H1 (cell line): ENCODE results near the gene COPZ2. TPM values are rescaled to one million over a fixed set of nuclear protein-coding genes. Genes with fewer than 3 reads are reported as not detected.

Experiments used
- ASH2L ChIP-seq: fragments of 200-600, 300-600 bp; sonication (generic); IDR thresholded peaks from one replicate; pipeline ENCODE4 v1.7.1; 2017; ENCODE audit warnings: low read length
- CBX8 ChIP-seq: fragments of 300-800, 300-1000 bp; sonication (generic); IDR thresholded peaks from 2 replicates; pipeline ENCODE4 v1.7.1; 2016; ENCODE audit warnings: low read depth, low read length, borderline replicate concordance
- CHD1 ChIP-seq: IDR thresholded peaks from 2 replicates; pipeline ENCODE4 v1.6.1; 2012; ENCODE audit warnings: low read depth, low read length, improper control_type of control experiment
- EZH2 ChIP-seq: fragments of 200-600 bp; sonication (generic); IDR thresholded peaks from 2 replicates; pipeline ENCODE4 v1.7.1; 2012; ENCODE audit warnings: low read depth, mild to moderate bottlenecking, moderate library complexity, low read length, inconsistent platforms; ENCODE audit not compliant: severe bottlenecking
- SIN3A ChIP-seq, 2 experiments: IDR thresholded peaks in 1 of 2; conservative IDR thresholded peaks in 1 of 2; 2 replicates each; pipeline ENCODE4 v1.6.1; 2011 to 2012; ENCODE audit warnings: low read length in 2 of 2, improper control_type of control experiment in 1 of 2, low read depth in 1 of 2, mild to moderate bottlenecking in 1 of 2
- TAF7 ChIP-seq: optimal IDR thresholded peaks from 2 replicates; pipeline ENCODE3; 2011; ENCODE audit warnings: low read depth, mild to moderate bottlenecking, inconsistent platforms, low read length, moderate library complexity, borderline replicate concordance
- polyA plus RNA-seq, 7 experiments: library from polyadenylated mRNA; depleted of rRNA in 3 of 7; stranded (reverse) in 5 of 7; unstranded in 2 of 7; fragments of >200 nt in 5 of 7; fragments of 200-250 nt in 2 of 7; gene quantifications; 1 replicate in 5 of 7; 2 replicates in 1 of 7; 4 replicates in 1 of 7; pipeline versions ENCODE4 v1.2.1 to v1.2.3, GENCODE V29; 2011 to 2013; ENCODE audit warnings: missing spikeins in 2 of 7, mixed read lengths in 2 of 7
- total RNA-seq: library from RNA; stranded (reverse); fragmentation: NEBNext Ultra II Directional; extraction: Animal tissue kit (Norgen Biotek cat#: 25700); gene quantifications from 2 replicates; pipeline ENCODE4 v1.2.1, GENCODE V29; 2021
- TF ChIP-seq, protein P1 (sequence below): fragments of 300-600 bp; sonication (generic); IDR thresholded peaks from 2 replicates; pipeline ENCODE4 v1.7.1; 2012; ENCODE audit warnings: low read length, moderate library complexity, mild to moderate bottlenecking, inconsistent platforms; ENCODE audit not compliant: insufficient replicate concordance

COPZ2 gene
- total and polyA plus RNA-seq, 2 of the 8 experiments (the other 6 are each of a cell fraction or from before 2014, with no cell fraction given) = 0.24 TPM; not detected in 1

- TF ChIP-seq, protein P1, sequence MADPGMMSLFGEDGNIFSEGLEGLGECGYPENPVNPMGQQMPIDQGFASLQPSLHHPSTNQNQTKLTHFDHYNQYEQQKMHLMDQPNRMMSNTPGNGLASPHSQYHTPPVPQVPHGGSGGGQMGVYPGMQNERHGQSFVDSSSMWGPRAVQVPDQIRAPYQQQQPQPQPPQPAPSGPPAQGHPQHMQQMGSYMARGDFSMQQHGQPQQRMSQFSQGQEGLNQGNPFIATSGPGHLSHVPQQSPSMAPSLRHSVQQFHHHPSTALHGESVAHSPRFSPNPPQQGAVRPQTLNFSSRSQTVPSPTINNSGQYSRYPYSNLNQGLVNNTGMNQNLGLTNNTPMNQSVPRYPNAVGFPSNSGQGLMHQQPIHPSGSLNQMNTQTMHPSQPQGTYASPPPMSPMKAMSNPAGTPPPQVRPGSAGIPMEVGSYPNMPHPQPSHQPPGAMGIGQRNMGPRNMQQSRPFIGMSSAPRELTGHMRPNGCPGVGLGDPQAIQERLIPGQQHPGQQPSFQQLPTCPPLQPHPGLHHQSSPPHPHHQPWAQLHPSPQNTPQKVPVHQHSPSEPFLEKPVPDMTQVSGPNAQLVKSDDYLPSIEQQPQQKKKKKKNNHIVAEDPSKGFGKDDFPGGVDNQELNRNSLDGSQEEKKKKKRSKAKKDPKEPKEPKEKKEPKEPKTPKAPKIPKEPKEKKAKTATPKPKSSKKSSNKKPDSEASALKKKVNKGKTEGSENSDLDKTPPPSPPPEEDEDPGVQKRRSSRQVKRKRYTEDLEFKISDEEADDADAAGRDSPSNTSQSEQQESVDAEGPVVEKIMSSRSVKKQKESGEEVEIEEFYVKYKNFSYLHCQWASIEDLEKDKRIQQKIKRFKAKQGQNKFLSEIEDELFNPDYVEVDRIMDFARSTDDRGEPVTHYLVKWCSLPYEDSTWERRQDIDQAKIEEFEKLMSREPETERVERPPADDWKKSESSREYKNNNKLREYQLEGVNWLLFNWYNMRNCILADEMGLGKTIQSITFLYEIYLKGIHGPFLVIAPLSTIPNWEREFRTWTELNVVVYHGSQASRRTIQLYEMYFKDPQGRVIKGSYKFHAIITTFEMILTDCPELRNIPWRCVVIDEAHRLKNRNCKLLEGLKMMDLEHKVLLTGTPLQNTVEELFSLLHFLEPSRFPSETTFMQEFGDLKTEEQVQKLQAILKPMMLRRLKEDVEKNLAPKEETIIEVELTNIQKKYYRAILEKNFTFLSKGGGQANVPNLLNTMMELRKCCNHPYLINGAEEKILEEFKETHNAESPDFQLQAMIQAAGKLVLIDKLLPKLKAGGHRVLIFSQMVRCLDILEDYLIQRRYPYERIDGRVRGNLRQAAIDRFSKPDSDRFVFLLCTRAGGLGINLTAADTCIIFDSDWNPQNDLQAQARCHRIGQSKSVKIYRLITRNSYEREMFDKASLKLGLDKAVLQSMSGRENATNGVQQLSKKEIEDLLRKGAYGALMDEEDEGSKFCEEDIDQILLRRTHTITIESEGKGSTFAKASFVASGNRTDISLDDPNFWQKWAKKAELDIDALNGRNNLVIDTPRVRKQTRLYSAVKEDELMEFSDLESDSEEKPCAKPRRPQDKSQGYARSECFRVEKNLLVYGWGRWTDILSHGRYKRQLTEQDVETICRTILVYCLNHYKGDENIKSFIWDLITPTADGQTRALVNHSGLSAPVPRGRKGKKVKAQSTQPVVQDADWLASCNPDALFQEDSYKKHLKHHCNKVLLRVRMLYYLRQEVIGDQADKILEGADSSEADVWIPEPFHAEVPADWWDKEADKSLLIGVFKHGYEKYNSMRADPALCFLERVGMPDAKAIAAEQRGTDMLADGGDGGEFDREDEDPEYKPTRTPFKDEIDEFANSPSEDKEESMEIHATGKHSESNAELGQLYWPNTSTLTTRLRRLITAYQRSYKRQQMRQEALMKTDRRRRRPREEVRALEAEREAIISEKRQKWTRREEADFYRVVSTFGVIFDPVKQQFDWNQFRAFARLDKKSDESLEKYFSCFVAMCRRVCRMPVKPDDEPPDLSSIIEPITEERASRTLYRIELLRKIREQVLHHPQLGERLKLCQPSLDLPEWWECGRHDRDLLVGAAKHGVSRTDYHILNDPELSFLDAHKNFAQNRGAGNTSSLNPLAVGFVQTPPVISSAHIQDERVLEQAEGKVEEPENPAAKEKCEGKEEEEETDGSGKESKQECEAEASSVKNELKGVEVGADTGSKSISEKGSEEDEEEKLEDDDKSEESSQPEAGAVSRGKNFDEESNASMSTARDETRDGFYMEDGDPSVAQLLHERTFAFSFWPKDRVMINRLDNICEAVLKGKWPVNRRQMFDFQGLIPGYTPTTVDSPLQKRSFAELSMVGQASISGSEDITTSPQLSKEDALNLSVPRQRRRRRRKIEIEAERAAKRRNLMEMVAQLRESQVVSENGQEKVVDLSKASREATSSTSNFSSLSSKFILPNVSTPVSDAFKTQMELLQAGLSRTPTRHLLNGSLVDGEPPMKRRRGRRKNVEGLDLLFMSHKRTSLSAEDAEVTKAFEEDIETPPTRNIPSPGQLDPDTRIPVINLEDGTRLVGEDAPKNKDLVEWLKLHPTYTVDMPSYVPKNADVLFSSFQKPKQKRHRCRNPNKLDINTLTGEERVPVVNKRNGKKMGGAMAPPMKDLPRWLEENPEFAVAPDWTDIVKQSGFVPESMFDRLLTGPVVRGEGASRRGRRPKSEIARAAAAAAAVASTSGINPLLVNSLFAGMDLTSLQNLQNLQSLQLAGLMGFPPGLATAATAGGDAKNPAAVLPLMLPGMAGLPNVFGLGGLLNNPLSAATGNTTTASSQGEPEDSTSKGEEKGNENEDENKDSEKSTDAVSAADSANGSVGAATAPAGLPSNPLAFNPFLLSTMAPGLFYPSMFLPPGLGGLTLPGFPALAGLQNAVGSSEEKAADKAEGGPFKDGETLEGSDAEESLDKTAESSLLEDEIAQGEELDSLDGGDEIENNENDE = no peak
- TF ChIP-seq TAF7 (no peak), CBX8 (no peak), EZH2 (no peak), CHD1 (no peak), ASH2L (no peak), SIN3A (conservative IDR thresholded peaks at IDR 0.05 in 1 of 2, IDR thresholded peaks at IDR 0.05 in 1 of 2; ENCODE audit: low read depth in 1 of 2, low read length in 2 of 2) (no peak)
Observed at GRCh38 chr17:48067245-48067644, 29.6 kb upstream of the COPZ2 start (continued).
